H7 (cell line): ENCODE data around the gene CLCF1. TPM values are rescaled to one million over a fixed set of nuclear protein-coding genes. Genes with fewer than 3 reads are reported as not detected.

Source experiments
- total RNA-seq: library from RNA; depleted of rRNA; stranded (reverse); fragments of >200 nt; shearing (Covaris generic); gene quantifications from 2 replicates; pipeline ENCODE4 v1.2.3, GENCODE V29; 2014; rRNA removed

The CLCF1 gene
- total RNA-seq, 1 experiment from 2014 or later: 4.4 TPM

Other genes starting within 250 kb of the CLCF1 start
- gene GRK2, start 107.1 kb downstream of the CLCF1 start, total RNA-seq: 73.8 and 82.1 TPM in 2 replicates
- 29.1 and 32.2 TPM in 2 replicates for gene ANKRD13D, start 84.3 kb downstream of the CLCF1 start, total RNA-seq
- 23.6 and 30.2 TPM in 2 replicates for gene SSH3, start 70.1 kb downstream of the CLCF1 start, total RNA-seq
- 49.8 and 53.9 TPM in 2 replicates for gene POLD4, start 20.1 kb downstream of the CLCF1 start, total RNA-seq
- gene RAD9A, start 18.4 kb upstream of the CLCF1 start, total RNA-seq: 20.2 and 27.0 TPM in 2 replicates
- gene PPP1CA, start 28.3 kb upstream of the CLCF1 start, total RNA-seq: 246 and 314 TPM in 2 replicates
- 0.44 and 0.52 TPM in 2 replicates for gene TBC1D10C, start 30.5 kb upstream of the CLCF1 start, total RNA-seq
- gene CARNS1, start 42.1 kb upstream of the CLCF1 start, total RNA-seq: 0.07 and 0.17 TPM in 2 replicates
- gene RPS6KB2, start 54.9 kb upstream of the CLCF1 start, total RNA-seq: 88.9 and 90.2 TPM in 2 replicates
- gene PTPRCAP, start 64.1 kb upstream of the CLCF1 start, total RNA-seq: 0.74 and 2.6 TPM in 2 replicates
- 116 and 134 TPM in 2 replicates for gene CORO1B, start 69.9 kb upstream of the CLCF1 start, total RNA-seq
- gene GPR152, start 79.1 kb upstream of the CLCF1 start, total RNA-seq: not detected in 2 replicates
- gene CABP4, start 81.8 kb upstream of the CLCF1 start, total RNA-seq: not detected in 2 replicates
- gene TMEM134, start 95.7 kb upstream of the CLCF1 start, total RNA-seq: 34.9 and 51.7 TPM in 2 replicates
- gene AIP, start 109.4 kb upstream of the CLCF1 start, total RNA-seq: 40.8 and 51.2 TPM in 2 replicates
- 36.9 and 37.5 TPM in 2 replicates for gene PITPNM1, start 131.8 kb upstream of the CLCF1 start, total RNA-seq
- 28.6 and 38.1 TPM in 2 replicates for gene CDK2AP2, start 134.6 kb upstream of the CLCF1 start, total RNA-seq
- not detected in 2 replicates for gene CABP2, start 149.8 kb upstream of the CLCF1 start, total RNA-seq
- gene GSTP1, start 210.2 kb upstream of the CLCF1 start, total RNA-seq: 2,691 and 2,979 TPM in 2 replicates
- 302 and 350 TPM in 2 replicates for gene NDUFV1, start 233.3 kb upstream of the CLCF1 start, total RNA-seq